GM18517 (cell line): ENCODE results near the gene ARSH.
"Not testable (repeated sequence)": the region's sequence is repeated elsewhere in the genome, so short reads cannot be mapped to it uniquely, and the experiment has no call there.

Experiments used
- ATAC-seq: cut with Tn5 transposase; IDR thresholded peaks from one replicate; pipeline ENCODE4 v1.9.1; 2021; ENCODE audit warnings: mild to moderate bottlenecking, moderate library complexity; ENCODE audit not compliant: unreplicated experiment

The ARSH gene

GRCh38 chrX:3029129-3029528 is 22.8 kb downstream of the ARSH start:
- no peak for ATAC-seq

- no peak for ATAC-seq
Observed at GRCh38 chrX:3037218-3037617, 30.9 kb downstream of the ARSH start.

- no peak for ATAC-seq
Observed at GRCh38 chrX:3044196-3044595, 37.9 kb downstream of the ARSH start.

DNA sequence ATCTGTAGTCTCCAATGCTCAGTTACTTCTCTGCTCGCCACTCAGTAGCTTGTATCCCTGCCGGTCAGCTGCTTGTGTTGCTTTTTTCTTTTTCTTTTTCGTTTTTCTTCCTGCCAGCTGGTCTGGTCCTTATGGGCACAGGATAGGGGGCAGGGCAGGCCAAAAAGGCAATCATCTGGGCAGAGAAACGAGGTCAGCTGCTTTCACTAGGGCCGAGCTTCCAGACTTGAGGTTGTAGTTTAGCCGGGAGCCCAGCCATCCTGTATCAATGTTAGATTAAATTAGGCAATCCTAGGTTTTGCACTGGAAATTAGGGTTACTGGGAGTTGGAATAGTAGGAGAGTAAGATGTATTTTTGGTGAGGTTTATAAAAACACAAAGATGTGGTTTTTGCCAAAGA is 38.3 kb downstream of the ARSH start:
- no peak for ATAC-seq

GRCh38 chrX:3046253-3047240 is 40.2 kb downstream of the ARSH start:
- no peak for ATAC-seq

DNA sequence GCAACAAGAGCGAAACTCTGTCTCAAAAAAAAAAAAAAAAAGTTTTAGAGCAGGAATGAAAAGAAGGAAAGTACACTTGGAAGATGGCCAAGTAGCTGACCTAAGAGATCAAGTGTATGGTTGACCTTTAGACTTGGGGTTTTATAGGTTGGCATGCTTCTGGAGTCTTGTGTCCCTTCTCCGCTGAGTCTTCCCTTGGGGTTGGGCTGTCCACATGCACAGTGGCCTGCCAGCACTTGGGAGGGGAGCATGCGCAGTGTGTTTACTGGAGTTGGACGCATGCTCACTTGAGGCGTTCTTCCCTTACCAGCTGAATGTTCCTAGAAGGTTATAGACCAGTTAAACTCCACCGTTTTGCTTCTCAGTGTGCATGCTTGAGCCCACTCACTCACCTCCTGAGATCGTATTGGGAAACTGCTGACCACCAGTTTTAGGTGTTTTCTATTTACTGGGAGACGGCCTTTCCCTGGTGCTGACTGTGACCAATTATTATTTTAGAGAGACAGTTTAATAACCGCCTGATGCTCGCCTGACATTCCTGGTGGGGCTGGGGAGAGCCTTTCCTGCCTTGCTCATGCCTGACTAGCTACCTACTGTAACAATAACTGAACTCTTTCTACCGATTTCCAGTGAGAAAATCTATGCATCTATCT is 44.3 kb downstream of the ARSH start:
- ATAC-seq: not testable (repeated sequence)

DNA sequence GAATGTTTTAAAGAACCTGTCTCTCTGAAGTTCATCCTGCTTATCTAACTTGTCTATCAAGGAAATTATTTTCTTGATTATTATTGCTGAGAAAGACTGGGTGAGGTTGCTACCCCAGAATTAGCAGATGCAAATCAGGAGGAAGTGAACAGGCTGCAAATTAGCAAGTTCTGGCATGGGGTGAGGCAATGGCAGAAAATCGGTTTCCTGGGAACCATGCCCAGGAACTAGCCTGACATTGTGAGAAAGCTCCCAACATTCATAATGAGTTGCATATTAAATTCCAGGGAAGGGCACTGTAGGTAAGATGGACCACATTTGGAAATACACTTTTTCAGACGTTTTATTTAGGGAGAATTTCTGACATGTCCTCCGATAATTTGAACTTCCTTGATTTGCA is 46.5 kb downstream of the ARSH start:
- no peak for ATAC-seq

DNA sequence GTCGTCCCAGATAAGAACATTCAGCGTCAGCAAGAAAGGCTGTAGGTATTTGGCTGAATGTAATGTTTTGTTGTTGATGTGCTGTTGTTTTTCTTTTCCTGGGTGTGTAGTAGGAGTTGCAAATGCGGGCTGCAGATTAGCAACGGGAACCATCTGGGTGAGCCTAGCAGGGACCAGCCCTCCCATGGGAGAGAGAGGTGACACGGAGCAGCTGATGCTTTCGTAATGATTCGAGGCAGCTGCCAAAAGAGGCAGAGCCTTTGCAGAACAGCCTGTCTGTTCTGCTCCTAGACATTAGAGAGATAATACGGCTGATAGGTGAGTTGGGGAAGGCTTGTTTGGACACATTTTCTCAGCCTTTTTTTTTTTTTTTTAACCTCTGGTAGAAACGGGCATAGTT is 60.2 kb downstream of the ARSH start:
- no peak for ATAC-seq

GRCh38 chrX:3075959-3076358 is 69.6 kb downstream of the ARSH start:
- no peak for ATAC-seq

DNA sequence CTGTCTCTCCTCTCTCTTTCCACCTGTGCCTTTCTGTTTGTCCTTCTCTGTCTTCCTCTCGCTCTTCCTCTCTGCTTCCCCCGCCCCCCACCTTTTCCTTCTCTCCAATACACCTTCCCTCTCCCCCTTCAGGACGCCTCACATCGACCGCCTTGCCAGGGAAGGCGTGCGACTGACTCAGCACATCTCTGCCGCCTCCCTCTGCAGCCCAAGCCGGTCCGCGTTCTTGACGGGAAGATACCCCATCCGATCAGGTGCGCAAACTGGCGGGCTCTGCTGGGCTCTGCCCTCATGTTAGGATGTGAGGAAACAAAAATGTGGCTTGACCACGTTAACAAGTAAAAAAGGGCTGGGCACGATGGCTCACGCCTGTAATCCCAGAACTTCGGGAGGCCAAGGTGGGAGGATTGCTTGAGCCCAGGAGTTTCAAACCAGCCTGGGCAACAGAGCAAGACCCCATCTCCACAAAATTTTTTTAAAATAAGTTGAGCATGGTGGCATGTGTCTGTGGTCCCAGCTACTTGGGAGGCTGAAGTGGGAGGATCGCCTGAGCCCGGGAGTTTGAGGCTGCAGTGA is 70.2 kb downstream of the ARSH start:
- ATAC-seq: no peak
